IPS-18a (cell line): ENCODE results near the gene UBE2J2.

Experiments used
- H3K27ac ChIP-seq: one replicate; pipeline ENCODE4 v1.5.1; 2013; ENCODE audit warnings: low read length
- H3K27me3 ChIP-seq: one replicate; pipeline ENCODE4 v1.6.1; 2013; ENCODE audit warnings: mild to moderate bottlenecking, low read length; ENCODE audit not compliant: control insufficient read depth, insufficient read depth
- H3K36me3 ChIP-seq: one replicate; pipeline ENCODE4 v1.6.1; 2013; ENCODE audit warnings: low read depth, low read length; ENCODE audit not compliant: control insufficient read depth
- H3K4me1 ChIP-seq: one replicate; pipeline ENCODE4 v1.6.1; 2013; ENCODE audit warnings: low read depth, low read length; ENCODE audit not compliant: control insufficient read depth
- H3K4me3 ChIP-seq: one replicate; pipeline ENCODE4 v1.5.1; 2013; ENCODE audit warnings: low read length
- H3K9ac ChIP-seq: one replicate; pipeline ENCODE4 v1.6.1; 2013; ENCODE audit warnings: mild to moderate bottlenecking, low read length, moderate library complexity
- H3K9me3 ChIP-seq: one replicate; pipeline ENCODE4 v1.6.1; 2013; ENCODE audit warnings: low read depth, low read length; ENCODE audit not compliant: control insufficient read depth

UBE2J2 gene

DNA sequence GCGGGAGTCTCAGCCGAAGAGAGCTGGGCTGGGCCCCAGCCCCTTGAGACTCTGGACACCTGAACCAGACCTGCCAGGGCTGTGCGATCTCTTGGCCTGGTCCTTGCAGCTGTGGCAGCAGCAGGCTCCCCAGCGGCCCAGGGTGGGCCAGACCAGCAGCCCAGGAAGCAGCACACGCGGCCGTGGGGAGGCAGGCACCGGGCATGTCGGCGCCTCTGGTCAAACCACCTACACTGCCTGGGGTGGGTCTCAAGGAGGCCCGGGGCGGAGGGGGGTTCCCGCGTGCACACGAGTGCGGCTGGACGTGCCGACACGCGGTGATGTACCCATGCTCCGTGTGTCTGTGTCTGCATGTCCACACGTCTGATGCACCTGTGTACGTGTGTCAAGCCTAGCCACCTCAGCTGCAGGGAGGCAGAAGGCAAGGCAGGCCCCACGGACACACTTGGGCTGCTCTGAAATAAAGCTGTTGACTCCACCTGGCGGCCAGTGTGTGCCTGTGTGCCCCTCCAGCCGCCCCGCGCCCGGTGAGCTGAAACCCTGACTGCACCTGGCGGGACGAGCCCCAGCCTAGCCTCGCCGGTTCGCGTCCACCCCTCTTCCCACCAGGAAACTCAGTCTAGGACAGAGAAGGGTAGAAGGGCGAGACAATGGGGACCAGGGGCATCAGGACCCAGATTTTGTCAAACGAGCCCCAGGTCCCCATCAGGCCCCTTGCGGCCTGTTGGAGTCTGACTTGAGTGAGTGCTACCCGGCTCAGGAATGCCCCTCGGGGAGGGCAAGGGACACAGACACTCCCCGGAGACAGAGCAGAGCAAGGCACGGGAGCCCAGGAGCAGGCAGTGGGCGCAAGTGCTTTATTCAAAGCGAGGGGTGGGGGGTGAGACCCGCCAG lies 18.1 kb upstream of the UBE2J2 start:
- H3K4me1 ChIP-seq = no peaks in the 10 kb centered on the region
- no peak overlapping the region for H3K27ac ChIP-seq
- H3K9ac ChIP-seq = no peak overlapping the region
- no peaks in the 10 kb centered on the region for H3K27me3 ChIP-seq
- H3K36me3 ChIP-seq = no peaks in the 10 kb centered on the region
- no peak overlapping the region for H3K4me3 ChIP-seq
- no peaks in the 10 kb centered on the region for H3K9me3 ChIP-seq

DNA sequence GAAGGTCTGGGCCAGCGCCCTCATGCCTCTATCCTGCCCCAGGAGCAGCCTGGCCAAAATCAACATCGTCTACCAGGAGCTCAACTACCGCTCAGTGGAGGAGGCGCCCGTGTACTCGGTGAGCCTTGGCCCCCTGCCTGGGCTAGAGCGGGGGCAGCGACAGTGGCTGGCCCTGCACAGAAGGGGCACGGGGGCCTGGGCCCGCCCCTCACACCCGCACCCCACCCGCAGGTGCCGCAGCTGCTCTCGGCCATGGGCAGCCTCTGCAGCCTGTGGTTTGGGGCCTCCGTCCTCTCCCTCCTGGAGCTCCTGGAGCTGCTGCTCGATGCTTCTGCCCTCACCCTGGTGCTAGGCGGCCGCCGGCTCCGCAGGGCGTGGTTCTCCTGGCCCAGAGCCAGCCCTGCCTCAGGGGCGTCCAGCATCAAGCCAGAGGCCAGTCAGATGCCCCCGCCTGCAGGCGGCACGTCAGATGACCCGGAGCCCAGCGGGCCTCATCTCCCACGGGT lies 17.4 kb upstream of the UBE2J2 start:
- Histone ChIP-seq H3K27me3 (no peaks in the 10 kb centered on the region), H3K4me1 (no peaks in the 10 kb centered on the region), H3K9ac (no peak overlapping the region), H3K36me3 (no peaks in the 10 kb centered on the region), H3K27ac (no peak overlapping the region), H3K9me3 (no peaks in the 10 kb centered on the region), H3K4me3 (no peak overlapping the region)

DNA sequence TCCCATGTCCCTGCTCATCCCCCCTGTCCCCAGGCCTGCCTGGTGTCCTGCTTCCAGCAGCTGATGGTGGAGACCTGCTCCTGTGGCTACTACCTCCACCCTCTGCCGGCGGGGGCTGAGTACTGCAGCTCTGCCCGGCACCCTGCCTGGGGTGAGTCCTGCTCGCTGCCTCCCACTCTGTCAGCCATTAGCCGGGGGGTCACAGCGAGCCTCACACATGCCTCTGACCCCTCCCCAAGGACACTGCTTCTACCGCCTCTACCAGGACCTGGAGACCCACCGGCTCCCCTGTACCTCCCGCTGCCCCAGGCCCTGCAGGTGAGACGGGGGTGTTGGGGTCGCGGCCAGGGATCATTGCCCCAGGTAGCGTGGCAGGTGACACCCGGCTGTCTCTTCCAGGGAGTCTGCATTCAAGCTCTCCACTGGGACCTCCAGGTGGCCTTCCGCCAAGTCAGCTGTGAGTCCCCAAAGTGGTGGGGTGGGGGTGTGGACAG lies 16.6 kb upstream of the UBE2J2 start:
- H3K4me1 ChIP-seq = no peaks in the 10 kb centered on the region
- no peak overlapping the region for H3K4me3 ChIP-seq
- H3K27ac ChIP-seq = no peak overlapping the region
- H3K9ac ChIP-seq = no peak overlapping the region
- H3K27me3 ChIP-seq = no peaks in the 10 kb centered on the region
- no peaks in the 10 kb centered on the region for H3K9me3 ChIP-seq
- H3K36me3 ChIP-seq = no peaks in the 10 kb centered on the region

DNA sequence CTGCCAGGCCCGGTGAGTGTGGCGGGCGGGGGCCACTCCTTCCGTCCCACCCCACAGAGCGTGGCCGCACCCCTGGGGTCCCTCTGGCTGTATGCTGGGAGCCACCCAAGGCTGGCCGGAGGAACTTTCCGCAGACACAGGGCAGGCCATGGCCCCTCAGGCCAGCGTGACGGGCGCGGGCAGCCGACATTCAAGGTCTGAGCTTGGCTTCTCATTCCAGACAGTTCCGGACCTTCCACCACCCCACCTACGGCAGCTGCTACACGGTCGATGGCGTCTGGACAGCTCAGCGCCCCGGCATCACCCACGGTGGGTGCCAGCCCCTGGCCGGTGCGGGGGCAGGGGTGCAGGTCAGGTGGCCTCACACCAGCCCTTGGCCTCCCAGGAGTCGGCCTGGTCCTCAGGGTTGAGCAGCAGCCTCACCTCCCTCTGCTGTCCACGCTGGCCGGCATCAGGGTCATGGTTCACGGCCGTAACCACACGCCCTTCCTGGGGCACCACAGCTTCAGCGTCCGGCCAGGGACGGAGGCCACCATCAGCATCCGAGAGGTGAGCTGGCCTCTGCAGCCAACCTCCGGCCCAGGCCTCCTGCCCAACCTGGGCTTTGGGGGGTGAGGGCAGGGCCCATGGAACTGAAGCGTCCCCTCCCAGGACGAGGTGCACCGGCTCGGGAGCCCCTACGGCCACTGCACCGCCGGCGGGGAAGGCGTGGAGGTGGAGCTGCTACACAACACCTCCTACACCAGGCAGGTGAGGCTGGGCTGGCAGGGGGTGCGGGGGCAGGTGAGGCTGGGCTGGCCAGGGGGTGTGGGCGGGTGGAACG lies 13.8 kb upstream of the UBE2J2 start:
- Histone ChIP-seq H3K27ac (no peak overlapping the region), H3K4me3 (no peak overlapping the region), H3K36me3 (no peaks in the 10 kb centered on the region), H3K4me1 (no peaks in the 10 kb centered on the region), H3K9me3 (no peaks in the 10 kb centered on the region), H3K27me3 (no peaks in the 10 kb centered on the region), H3K9ac (no peak overlapping the region)

DNA sequence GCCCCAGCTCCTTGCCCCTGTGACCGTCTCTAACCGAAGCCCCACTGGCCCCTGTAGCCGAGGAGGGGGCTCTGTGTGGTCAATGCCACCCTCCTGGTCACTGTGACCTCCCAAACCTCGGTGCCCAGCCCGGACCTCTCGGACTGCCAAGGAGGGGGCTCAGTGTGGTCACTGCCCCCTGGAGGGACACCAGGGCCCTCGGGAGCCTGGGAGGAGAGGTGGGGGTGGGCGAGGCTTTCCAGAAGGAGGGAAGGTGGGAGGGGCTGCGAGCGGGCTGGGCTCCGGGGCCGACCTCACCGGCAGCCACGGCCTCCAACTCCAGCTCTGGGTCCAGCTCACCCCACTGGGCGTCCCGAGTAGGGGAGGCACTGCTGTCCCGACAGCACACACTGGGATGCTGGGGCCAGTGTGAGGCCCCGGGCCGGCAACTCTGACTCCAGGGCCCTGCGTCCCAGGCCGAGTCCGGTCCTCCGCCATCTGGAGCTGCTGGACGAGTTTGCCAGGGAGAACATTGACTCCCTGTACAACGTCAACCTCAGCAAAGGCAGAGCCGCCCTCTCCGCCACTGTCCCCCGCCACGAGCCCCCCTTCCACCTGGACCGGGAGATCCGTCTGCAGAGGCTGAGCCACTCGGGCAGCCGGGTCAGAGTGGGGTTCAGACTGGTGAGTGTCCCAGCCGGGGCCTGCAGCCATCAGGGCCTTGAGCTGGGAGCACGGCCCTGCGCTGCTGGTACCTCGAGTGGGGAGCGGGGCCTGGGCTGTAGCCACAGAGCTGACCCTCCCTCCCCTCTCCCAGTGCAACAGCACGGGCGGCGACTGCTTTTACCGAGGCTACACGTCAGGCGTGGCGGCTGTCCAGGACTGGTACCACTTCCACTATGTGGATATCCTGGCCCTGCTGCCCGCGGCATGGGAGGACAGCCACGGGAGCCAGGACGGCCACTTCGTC lies 12.9 kb upstream of the UBE2J2 start:
- Histone ChIP-seq H3K4me3 (no peak overlapping the region), H3K9ac (no peak overlapping the region), H3K27ac (no peak overlapping the region), H3K4me1 (no peaks in the 10 kb centered on the region), H3K9me3 (no peaks in the 10 kb centered on the region), H3K27me3 (no peaks in the 10 kb centered on the region), H3K36me3 (no peaks in the 10 kb centered on the region)

DNA sequence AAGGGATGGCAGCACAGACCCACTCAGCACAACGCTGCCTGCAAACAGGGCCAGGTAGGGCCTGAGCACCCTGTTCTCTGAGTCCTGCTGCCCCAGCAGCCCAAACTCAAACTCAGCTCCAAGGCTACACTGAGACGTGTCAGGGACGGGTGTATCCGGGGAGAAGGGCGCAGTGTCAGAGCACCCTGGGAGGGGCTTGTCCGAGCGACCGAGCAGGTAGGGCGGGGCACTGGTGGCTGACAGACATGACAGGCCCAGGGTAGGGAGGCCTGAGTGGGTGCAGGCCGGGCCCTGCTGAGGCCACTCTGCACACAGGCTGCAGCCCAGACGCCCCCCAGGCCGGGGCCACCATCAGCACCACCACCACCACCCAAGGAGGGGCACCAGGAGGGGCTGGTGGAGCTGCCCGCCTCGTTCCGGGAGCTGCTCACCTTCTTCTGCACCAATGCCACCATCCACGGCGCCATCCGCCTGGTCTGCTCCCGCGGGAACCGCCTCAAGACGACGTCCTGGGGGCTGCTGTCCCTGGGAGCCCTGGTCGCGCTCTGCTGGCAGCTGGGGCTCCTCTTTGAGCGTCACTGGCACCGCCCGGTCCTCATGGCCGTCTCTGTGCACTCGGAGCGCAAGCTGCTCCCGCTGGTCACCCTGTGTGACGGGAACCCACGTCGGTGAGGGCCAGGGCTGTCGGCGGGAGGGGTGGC lies 12.1 kb upstream of the UBE2J2 start:
- Histone ChIP-seq H3K36me3 (no peaks in the 10 kb centered on the region), H3K27me3 (no peaks in the 10 kb centered on the region), H3K9ac (no peak overlapping the region), H3K4me3 (no peak overlapping the region), H3K27ac (no peak overlapping the region), H3K4me1 (no peaks in the 10 kb centered on the region), H3K9me3 (no peaks in the 10 kb centered on the region)

DNA sequence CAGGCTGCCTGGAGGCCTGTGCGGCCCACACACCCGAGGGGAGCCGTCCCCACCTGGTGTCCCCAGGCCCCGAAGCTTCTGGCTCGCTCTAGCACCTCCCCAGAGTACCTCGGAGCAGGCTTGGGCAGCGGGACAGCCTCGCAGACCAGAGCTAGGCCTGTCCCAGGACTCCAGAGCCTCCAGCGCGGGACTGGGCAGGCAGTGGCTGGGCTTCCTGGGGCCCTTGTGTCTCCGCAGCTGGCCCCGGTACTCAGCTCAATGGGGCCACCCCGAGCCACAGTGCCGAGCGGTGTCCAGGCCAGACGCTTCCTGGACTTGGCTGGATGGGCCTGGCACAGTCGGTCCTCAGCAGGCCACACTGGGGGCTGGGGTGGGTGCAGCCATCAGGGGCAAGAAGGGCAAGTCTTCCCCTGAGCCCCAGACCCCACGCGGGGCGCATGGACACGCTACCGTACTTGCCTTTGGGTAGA lies 11.5 kb upstream of the UBE2J2 start:
- H3K9me3 ChIP-seq = no peaks in the 10 kb centered on the region
- H3K27me3 ChIP-seq = no peaks in the 10 kb centered on the region
- no peak overlapping the region for H3K9ac ChIP-seq
- H3K27ac ChIP-seq = no peak overlapping the region
- no peaks in the 10 kb centered on the region for H3K4me1 ChIP-seq
- H3K36me3 ChIP-seq = no peaks in the 10 kb centered on the region
- no peak overlapping the region for H3K4me3 ChIP-seq

DNA sequence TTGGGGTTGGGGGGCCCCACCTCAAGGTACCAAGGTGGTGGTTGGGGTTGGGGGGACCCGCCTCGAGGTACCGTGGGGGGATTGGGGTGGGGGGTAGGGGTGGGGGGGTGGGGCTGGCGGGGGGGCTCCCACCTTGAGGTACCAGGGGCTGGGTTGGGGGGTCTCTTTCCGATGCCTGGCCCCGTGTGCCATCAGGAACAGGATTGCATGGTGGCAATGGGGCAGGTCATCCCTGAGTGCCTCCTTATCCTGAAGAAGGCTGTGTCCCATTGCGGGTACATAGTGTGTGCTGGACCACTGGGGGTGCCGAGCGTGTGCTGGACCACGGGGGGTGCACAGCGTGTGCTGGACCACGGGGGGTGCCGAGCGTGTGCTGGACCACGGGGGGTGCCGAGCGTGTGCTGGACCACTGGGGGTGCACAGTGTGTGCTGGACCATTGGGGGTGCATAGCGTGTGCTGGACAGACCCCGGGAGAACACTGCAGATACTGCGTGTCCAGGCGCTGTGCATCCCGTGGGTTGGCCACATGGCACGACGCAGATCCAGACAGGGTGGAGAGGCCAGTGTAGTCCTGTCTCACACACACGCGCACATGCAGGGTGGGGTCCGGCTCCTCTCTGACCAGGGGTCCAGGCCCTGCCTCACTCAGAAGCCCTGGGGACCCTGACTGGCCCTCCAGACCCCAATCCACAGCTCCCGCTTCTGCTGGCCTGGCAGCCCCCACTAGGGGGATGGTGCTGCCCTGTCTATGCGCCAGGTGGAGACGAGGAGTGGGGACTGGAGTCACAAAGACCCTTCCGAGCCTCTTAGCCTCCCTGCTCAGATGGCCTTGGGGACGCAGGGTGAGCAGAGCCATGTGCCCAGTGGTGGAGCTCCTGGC lies 10.8 kb upstream of the UBE2J2 start:
- Histone ChIP-seq H3K4me3 (no peak overlapping the region), H3K27ac (no peak overlapping the region), H3K36me3 (no peaks in the 10 kb centered on the region), H3K9me3 (no peaks in the 10 kb centered on the region), H3K4me1 (no peaks in the 10 kb centered on the region), H3K27me3 (no peaks in the 10 kb centered on the region), H3K9ac (no peak overlapping the region)

DNA sequence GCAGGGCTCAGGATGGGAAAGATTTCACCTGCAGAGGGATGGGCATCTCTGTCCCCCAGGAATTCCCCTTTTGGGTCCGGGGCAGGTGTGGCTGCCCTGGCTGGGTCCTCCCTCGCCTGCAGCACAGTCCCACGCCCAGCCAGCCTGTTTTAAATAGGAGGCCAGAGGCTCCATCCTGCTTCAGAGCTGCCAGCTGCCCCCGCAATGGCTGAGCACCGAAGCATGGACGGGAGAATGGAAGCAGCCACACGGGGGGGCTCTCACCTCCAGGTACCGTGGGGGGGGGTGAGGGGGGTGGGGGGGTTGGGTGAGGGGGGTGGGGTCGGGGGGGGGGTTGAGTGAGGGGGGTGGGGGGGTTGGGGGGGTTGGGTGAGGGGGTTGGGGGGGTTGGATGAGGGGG lies 10.2 kb upstream of the UBE2J2 start:
- Histone ChIP-seq H3K4me1 (no peaks in the 10 kb centered on the region), H3K4me3 (no peak overlapping the region), H3K36me3 (no peaks in the 10 kb centered on the region), H3K9ac (no peak overlapping the region), H3K27ac (no peak overlapping the region), H3K9me3 (no peaks in the 10 kb centered on the region), H3K27me3 (no peaks in the 10 kb centered on the region)

DNA sequence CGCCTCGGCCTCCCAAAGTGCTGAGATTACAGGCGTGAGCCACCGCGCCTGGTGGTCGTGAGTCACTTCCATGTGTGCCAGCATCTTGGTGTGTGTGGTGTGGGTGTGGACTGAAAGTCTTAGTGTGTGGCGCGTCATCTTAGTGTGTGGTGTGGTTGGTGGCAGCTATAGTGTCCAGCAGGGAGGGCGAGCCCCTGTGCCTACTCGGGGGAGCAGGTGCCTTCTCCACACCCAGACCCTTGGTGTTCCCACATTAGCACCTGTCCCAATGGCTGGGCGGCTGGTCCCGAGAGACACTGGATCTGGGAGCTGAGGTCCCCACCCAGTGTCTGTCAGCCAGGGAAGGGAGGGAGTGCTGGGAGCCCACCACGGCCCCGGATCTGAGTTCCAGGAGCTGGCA lies 9.3 kb upstream of the UBE2J2 start:
- Histone ChIP-seq H3K4me1 (no peaks in the 10 kb centered on the region), H3K27me3 (no peaks in the 10 kb centered on the region), H3K9me3 (no peaks in the 10 kb centered on the region), H3K9ac (no peak overlapping the region), H3K27ac (no peak overlapping the region), H3K4me3 (no peak overlapping the region), H3K36me3 (no peaks in the 10 kb centered on the region)
